Stimulated activated CD4-positive, alpha-beta T cell treated with anti-CD3 and anti-CD28 coated beads, Interleukin-4, amount 100 ng/mL, for 24 hours (primary cell): ENCODE data around the gene CRIM1.

Experiments
- DNase-seq: peaks from one replicate; pipeline ENCODE4 v3.0.0-alpha.2; 2020

The CRIM1 gene

DNA sequence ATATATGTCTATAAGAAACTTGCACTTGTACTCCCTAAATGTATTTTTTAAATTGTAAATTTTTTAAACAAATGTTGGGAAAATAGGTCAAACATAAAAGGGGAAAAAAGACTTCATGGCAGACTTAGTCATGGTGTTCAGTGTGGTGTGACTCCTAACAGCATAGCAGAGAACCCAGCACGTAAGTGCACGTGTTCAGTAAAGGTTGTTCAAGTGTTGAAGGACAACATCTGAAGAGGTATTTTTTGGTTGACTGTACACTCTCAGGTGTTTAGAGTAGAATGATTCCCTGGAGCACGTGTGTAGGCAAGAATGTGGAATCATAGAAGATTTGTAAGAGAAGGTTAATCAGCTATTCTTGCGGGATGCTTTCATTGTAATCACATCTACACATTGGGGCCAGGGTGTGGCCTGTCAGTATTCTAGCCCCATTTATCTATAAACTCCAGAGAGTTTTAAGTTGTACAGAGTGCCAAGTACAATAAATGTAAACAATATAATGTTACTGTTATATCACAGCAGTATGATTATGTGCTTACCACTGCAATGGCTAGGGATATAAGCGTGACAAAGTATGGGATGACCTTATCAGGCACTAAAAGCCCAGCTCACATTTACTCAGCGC lies 106.8 kb downstream of the CRIM1 start:
- DNase-seq, result no peak

DNA sequence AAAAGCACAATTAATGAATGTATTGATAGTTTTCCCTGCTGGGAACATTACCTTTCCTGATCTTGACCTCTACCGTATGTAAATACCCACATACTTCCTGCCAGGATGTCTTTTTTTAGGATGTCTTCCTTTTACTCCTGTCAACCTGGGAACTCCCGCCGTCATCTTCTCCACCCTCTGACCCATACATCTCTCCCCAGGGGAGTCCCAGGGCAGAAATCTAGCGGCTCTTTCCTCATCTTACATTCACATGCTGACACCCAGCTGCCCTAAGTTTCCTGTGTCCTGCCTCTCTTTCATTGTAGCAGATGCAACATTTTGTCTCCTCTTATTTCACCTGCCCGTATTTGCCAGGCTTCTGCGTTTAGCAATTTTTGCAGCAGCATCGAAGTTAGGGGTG lies 107.8 kb downstream of the CRIM1 start:
- no peak for DNase-seq

DNA sequence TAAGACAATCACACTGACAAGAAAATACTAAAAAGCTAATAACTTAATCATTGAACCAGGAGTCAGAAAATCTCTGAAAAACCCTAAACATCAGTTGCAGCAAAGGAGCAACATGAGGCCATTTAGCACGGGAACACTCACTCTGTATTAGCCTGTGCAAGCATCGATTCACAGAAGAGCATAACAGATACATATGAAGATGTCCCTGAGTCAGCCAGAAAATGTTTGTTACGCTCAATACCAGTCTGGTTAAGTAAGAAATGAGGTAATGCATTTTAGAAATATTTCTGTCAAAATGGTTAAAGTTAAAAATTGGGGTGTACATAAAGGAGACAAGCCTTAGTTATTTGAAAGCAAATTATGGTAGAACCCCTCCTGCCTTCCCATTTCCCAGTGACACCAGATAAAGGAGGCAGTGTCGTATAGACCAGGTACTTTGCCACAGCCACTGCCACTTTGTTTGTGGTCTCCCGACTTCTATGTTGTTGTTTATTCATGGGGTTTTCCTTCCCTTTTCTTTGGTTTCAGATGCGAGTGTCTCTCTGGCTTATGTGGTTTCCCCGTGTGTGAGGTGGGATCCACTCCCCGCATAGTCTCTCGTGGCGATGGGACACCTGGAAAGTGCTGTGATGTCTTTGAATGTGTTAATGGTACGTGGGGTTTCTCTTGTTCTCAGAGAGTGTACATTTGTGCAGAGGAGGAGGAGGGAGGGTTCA lies 108.6 kb downstream of the CRIM1 start:
- DNase-seq, result no peak

DNA sequence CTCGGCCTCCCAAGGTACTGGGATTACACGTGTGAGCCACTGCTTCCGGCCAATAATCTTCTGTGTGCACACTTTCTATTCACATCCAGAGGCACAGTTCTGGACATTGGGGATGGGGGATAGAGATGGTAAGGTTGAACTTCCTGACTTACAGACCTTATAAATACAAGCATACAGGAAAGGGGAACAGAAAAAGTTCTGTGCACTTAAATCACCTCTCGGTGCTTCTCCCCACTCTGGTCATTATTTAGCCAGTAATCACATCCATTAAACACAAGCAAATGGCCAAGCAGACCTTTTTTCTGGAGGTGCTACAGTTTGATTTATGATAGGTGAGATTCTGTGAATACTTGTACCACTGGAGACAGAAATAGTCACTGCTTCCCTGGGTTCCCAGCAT lies 110.6 kb downstream of the CRIM1 start:
- DNase-seq, result no peak

DNA sequence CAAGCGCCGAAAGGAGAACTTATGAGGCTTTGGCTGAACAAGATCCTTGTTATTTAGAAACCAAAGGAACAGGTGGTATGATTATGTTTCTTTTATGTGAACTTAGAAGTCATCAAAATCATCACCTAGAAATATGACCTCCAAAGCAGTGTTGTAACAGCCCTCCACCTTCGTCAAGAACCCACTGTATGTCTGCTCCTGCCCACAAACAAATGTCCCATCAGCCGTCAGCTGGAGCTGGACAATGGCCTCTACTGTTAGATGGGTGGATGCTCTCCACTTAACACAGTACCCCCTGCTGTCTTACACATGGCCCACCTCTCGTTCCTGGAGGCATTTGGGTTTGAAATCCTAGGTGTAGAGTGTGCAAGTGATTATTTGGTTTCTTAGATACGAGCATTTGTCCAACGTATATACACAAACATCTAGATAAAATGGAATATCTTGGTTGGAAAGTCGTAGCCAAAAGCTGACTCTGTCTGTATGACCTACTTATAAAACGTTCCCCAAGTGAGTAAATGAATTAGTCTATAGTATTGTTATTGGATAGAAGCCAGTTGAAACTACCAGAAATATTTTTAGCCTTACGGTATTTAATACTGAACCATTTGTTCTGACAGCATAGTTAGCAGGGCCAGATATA lies 113.0 kb downstream of the CRIM1 start:
- DNase-seq, result no peak

DNA sequence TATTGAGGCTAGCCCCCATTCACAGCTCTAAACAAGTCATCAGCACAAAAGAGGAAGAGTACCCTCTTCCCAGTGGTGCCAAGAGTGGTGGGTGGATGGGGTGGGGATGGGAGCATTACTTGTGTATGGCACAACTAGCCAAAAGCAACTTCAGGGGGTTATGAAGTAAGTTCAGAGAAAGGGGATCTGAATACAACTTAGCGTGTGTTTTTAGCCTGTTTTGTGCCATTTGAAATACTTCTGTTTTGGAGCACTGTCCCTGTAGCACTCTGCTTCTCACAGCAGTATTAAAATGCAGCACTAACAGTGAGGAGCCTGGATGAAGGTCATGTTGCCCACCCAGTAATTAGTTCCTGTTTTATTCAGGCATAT lies 113.5 kb downstream of the CRIM1 start:
- DNase-seq, result no peak

DNA sequence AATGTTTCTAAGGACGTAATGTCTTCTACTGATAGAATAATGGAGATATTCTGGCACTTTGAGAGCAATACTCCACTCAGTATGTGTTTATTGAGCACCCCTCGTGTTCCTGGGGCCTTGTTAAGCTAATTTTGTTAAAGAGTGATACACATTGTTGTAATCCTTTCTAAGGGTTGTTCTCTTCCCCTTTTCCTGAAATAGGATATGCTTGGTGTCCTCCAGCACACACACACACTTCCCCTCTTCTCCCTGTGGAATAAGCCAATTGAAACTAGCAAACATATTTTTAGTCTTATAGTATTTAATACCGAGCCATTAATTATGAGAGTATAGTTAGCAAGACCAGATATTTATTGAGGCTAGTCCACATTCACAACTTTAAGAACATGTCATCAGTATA lies 114.1 kb downstream of the CRIM1 start:
- no peak for DNase-seq

DNA sequence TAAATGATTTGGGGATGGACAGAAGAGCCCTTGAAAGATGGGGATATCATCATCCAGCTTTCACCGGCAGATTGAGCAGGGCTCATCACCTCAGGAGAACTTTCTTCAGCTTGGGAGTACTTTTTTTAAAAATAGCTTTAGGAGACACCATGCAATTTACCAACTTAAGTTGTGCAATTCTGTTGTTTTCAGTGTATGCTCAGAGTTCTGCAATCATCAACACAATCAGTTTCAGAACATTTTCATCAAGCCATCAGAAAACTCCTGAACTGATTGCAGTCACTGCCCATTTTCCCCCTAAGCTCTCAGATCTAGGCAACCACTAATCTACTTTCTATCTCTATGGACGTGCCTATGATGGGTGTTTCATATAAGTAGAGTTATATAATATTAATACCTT lies 117.7 kb downstream of the CRIM1 start:
- no peak for DNase-seq

DNA sequence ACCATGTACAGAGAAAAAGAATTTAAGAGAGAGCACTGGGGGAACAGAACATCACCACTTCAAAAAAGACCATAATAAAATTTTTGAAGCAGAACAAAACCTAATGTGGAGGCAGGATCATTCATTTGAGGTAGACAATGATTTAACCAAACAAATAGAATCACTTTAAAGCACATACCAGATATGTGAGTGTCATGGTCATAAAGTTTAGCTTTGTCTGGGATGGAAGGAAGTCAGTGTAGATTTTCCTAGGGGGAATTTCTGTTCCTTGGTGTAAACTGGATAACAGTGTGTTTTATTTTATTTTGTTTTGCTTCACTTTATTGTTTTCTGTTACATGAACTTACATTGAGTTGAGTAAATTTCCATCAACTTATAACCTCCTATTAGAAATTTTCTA lies 120.8 kb downstream of the CRIM1 start:
- DNase-seq, result no peak

DNA sequence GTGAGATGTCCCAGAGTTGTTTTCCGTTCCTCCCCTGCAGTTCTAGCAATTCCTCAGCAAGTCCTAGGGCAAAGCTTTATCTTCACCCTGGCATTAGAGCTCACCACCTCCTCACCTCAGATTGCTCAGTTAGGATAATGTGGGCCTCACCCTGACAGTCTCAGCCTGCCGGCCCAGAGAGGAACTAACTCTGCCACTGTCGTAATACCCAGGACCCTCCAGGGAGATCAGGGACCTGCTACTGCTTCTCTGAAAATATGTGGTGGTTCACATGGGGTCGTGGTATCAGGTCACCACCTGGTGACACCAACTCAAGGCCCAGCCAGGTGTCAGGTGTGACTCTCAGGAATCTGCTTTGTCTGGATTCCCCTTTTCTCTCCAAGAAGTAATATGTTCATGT lies 121.7 kb downstream of the CRIM1 start:
- no peak for DNase-seq

DNA sequence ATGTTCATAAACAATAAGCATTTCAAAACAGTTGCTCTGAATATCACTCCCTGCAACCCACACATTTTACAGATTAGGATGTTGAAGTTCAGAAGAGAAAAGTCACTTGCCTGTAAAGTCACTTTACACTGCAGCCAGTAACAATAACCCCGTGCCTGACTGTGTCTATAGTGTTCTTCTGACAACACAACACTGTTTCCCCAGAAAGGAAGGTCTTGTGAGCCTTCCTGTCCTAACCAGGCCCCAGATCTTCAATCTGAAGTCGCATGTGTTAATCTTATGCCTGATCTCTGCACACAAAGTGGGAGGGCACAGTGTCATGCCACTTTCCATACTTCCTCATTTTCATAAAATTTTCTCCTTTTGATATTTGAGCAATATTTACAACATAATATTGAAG lies 122.2 kb downstream of the CRIM1 start:
- DNase-seq, result no peak

DNA sequence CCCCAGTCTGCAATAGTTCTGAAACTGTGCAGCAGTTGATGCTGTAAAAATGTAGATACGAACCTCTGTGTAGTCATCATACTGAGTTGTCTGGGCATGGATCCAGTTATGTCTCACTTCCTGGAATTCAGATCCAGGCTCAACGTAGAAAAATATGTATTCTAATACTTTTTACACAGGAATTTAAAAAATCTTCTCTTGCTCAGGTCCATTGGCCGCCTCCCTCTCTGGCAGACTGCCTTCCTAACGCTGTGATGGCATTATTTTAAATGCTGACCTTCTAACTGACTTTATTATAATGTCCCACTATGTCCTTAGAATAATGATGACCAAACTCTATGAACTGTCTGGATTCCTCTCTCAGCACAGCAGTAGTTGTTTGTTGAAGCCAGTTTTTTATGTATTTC lies 122.8 kb downstream of the CRIM1 start:
- DNase-seq, result no peak

DNA sequence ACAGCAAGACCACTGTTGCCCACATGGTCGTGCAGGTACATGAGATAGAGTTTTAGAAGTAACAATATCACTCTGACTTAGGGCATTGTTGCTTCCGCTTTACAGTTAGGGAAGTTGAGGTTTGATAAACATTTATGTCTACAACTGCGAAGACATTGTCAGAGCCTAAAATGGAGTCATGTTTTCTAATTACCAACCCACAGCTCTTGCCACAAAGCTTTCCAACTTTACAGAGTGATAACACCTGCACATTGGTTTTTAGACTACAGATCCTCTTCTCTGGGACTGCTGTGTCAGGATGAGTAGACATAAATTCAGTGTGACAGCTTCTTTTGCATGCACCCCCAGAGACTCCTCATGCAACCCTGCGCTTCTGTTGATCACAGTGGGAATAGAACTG lies 123.4 kb downstream of the CRIM1 start:
- no peak for DNase-seq

DNA sequence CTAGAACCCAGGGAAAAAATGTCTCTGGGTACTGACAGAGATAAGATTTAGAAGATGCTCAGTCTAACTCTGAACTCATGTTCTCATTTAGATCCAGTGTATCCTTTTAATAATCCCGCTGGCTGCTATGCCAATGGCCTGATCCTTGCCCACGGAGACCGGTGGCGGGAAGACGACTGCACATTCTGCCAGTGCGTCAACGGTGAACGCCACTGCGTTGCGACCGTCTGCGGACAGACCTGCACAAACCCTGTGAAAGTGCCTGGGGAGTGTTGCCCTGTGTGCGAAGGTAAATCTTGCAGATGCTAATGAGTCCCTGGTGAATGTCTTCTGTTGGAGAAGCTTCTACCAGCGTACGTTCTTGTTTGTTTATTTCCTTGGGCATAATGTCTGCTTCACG lies 123.8 kb downstream of the CRIM1 start:
- DNase-seq, result no peak

DNA sequence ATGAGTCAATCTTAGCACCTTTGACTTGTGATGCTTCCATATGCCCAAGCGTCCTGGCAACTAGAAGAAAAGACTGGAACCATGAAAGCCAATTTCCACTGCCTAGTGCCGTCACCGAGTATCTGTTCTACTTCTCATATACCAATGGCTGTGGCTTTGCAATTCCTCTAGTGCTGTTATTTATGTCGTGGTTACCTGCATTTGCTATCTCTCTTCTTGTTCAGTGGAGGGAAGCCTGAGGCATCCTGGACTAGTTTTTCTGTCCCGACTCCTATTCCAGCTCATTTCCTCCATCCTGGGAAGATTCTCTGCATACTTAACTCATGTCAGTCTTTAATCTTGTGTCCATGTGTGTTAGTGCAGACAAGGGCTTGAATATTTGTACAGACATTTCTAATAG lies 124.5 kb downstream of the CRIM1 start:
- no peak for DNase-seq

DNA sequence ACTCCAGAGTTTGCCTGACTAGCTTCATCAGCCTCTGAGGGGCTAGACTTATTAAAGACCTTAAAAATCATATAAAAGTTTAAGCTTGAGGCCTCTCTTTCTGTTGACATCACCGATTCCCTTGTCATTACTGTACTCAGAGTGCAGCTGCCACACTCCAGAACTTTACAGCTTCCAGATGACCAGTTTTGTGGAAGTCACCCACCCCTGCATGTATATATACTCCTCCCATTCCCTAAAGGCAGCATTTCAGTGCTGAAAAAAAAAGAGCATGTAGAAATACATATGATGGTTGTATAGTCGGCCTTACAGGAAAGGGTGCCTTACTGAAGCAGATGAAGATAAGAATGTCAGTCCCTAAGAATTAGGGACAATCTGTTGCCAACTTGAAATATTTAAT lies 125.1 kb downstream of the CRIM1 start:
- no peak for DNase-seq

DNA sequence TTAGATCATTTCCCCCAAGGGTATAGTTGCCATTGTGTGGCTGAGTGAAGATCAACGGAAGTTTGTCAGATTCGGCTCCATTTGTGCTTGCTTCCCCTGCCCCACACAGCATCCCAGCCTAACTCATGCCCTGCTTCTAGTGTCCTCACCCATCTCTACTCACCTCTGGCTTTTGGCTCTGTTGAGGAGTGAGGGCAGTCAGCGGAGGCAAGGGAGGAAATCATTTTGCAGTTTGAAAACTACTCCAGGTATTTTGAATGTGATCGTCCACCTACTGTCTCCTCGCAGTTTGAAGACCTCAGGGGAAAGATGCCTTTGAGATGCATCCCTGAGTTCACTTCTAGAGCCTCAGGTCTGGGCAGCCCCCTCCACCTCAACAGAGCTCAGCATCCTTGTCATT lies 126.1 kb downstream of the CRIM1 start:
- no peak for DNase-seq

DNA sequence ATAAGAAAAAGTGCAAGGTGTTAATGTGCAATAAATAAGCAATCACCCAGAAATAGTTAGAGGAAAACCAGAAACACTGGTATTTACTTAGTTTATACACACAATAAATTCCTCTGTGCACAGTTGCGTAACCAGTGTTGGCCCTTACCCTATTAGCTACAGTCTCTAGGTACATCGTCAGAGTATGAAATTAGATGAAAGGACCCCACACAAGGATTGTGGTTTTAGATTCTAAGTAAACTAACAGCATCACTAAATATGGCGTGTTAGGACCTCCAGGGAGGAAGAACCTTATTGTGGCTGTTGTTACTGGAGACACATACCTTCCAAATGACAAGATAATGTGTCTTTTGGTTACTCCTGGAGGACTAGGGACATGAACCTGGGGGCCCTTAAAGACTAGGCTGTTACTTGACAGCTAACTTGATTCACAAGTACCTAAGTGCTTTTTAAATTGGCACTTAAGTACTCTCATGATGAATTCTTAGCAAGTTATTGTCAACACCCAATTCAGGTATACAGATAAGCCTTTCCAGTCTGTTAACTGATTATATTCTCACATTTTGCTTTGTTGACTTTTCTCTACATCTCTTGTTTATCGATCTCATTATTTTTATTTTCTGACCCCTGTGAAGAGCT lies 127.1 kb downstream of the CRIM1 start:
- no peak for DNase-seq

DNA sequence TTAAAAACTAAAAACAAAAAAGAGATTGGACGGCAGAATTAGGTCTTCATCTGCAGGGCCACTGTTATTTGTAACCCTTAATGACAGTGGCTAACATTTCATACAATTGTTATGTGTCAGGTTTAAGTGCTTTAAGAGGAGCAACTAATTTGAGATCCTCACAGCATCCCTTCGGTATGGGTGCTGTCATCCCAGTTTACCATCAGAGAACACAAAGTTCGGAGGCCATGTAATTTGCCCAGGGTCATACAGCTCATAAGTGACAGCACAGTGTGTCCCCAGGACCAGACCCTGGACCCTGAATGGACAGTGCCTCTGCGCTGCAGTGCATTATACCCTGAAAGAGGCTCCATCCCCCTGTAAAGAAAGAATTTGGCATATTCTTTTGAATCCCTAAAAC lies 127.7 kb downstream of the CRIM1 start:
- no peak for DNase-seq

DNA sequence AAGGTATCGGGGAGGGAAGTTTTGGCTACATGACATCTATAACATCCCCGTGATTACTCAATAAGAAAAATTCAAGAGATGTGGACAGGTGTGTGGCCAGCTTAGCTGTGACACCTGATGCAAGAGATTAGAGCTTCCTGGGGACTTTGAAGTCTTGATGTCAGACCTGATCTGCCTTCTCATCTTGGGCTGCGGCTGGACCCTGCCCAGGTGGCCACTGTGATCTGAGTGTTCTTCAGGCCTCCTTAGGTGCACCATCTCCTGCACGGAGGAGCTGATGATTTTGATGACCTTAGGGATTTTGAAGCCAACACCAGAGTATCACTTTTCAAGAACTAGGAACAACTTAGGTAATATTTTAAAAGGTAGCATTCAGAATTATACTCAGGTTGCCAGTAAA lies 128.9 kb downstream of the CRIM1 start:
- no peak for DNase-seq

DNA sequence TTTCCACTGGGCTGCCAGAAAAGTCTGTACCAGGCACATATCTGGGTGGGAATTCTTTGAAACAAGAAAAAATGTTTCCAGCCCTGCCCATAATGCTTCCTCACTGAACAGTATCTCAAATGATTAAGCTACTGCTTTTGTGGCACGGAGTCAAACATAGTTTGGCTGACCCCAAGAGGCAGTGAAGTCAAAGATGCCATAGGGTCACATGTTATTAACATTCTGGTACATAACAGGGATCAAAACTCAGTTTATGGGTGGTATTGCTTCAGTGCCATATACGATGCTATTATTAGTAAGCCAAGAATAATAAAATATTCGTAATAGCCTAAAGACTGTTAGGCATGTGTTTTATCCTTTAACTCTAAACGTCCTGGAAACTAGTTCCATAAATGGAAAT lies 129.9 kb downstream of the CRIM1 start:
- no peak for DNase-seq

DNA sequence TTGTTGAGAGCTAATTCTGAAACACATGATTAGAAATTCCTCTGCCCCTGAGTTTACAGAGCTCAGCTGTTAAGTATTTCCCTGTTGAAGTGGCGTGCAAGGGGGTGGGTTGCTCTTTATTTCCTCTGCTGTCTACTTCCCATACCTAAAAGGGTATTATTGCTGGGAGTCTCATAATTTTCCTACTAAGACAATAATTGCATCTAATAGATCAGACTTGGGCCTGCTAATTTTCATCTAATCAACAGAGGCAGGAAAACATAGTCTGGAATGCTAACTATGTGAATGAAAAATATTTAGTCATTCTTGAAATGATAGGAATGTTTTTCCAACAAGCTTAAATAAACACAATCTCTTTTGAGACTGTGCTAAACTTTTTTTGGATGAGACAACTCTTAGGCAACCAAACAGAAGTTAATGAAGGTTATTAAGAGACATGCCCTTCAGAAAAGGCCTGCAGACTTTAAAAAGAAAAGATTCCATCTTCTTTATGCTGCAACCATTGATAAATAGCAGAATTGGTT lies 131.0 kb downstream of the CRIM1 start:
- no peak for DNase-seq

DNA sequence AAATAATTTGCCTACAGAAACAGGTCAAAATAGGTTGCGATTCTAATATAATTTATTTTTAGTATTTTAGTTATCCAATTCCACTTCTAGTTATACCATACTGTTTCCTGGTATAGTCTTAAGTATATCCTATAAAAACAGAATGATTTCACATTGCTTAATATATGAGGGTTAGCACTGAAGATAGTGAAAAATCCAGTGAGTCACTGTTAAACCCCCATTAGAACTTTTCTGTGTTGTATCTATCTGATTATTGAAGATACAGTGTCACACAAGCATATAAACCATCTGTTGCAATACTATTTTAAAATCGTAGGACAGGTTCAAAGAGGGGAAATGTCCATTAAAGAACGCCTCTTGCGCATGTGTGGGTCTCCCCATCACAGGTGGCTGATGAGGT lies 132.4 kb downstream of the CRIM1 start:
- DNase-seq, result no peak

DNA sequence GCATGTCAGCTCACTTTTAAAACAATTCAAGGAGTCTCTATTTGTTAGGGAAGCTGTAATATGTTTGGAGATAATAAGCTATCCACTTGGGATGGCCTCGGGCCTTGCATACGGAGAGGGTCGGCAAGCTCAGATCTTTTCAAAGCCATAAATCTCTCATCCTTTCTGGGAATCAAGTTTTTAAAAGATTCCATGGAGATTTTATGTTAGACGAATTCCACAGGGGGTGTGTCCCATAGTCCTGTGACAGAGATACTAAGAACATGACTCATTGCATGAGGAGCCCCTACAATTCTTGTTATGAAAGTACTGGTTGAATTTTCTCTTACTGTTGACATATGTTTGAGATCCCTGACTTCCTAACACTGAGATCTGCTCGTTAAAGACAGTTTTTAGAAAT lies 133.7 kb downstream of the CRIM1 start:
- DNase-seq, result no peak
